Activated CD8-positive, alpha-beta memory T cell treated with anti-CD3 and anti-CD28 coated beads, Interleukin-2, amount 10 ng/mL, durations not matched to agents 7 days and 5 days (primary cell): ENCODE measurements around the gene GRIK5. TPM values are rescaled to one million over a fixed set of nuclear protein-coding genes. Genes with fewer than 3 reads are reported as not detected.
"Not testable (repeated sequence)": the region's sequence is repeated elsewhere in the genome, so short reads cannot be mapped to it uniquely, and the experiment has no call there.

Experiments
- ATAC-seq: fragments of 150-1000 bp; cut with Tn5 transposase; one replicate; pipeline ENCODE4 v1.10.0; 2021; ENCODE audit warnings: moderate library complexity
- CTCF ChIA-PET: fragments of 350-600 bp; sonication (Branson Sonifier 250); formaldehyde crosslinking; loops from one replicate; lab custom pipeline; 2021; ENCODE audit warnings: antibody characterized with exemption; lab: Charles Lee
- DNase-seq: peaks from one replicate; pipeline ENCODE4 v3.0.0-alpha.2; 2020
- H3K27ac Mint-ChIP-seq: one replicate; pipeline ENCODE4 v1.8.0; 2021; ENCODE audit warnings: mild to moderate bottlenecking, mixed read lengths
- H3K27me3 Mint-ChIP-seq: one replicate; pipeline ENCODE4 v1.8.0; 2021; ENCODE audit warnings: mixed read lengths
- H3K36me3 Mint-ChIP-seq: one replicate; pipeline ENCODE4 v1.8.0; 2021; ENCODE audit warnings: mild to moderate bottlenecking, mixed read lengths
- H3K4me1 Mint-ChIP-seq: one replicate; pipeline ENCODE4 v1.8.0; 2021; ENCODE audit warnings: mixed read lengths
- H3K4me3 Mint-ChIP-seq: one replicate; pipeline ENCODE4 v1.8.0; 2021; ENCODE audit warnings: mild to moderate bottlenecking, moderate library complexity, mixed read lengths
- H3K9me3 Mint-ChIP-seq: one replicate; pipeline ENCODE4 v1.8.0; 2022; ENCODE audit warnings: low read depth, mixed read lengths
- total RNA-seq, 2 experiments: library from RNA; stranded (reverse); gene quantifications; one replicate each; pipeline ENCODE4 v1.2.3, GENCODE V29; 2021

GRIK5 gene
- total RNA-seq, 2 experiments from 2014 or later, result 0.44 to 0.56 TPM

DNA sequence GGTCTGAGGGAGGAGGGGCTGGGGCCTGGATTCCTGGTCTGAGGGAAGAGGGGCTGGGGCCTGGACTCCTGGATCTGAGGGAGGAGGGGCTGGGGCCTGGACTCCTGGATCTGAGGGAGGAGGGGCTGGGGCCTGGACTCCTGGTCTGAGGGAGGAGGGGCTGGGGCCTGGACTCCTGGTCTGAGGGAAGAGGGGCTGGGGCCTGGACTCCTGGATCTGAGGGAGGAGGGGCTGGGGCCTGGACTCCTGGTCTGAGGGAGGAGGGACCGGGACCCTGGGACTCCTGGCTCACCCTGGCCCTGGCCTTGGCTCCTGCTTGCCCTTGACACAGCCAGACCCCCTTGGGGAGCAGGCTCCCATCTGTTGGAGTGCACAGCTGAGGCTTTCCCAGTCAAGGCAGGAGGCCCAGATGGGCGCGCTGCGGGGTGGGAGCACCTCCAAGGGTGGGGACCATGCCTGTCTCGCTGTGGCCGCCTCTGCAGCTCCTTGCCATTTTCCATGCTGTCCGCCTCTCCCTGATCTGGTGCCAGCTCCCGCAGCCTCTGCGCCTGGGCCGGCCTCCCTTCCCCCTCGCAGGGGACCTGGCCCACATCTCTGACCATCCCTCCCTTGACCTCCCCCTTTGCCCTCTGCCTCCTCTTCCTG, 78.0 kb downstream of the GRIK5 start:
- H3K9me3 Mint-ChIP-seq, H3K27ac Mint-ChIP-seq, DNase-seq, ATAC-seq, H3K4me3 Mint-ChIP-seq, H3K36me3 Mint-ChIP-seq: not testable (repeated sequence)
- CTCF ChIA-PET, result interaction anchor here (1.0 kb wide), 1 partner anchor 43 kb away, joined by 3 read pairs; no protein-coding TSS in a partner anchor
- Mint-ChIP-seq H3K27me3 (peaks cover 30% of the 10 kb centered on the region), H3K4me1 (peaks cover 12% of the 10 kb centered on the region)

DNA sequence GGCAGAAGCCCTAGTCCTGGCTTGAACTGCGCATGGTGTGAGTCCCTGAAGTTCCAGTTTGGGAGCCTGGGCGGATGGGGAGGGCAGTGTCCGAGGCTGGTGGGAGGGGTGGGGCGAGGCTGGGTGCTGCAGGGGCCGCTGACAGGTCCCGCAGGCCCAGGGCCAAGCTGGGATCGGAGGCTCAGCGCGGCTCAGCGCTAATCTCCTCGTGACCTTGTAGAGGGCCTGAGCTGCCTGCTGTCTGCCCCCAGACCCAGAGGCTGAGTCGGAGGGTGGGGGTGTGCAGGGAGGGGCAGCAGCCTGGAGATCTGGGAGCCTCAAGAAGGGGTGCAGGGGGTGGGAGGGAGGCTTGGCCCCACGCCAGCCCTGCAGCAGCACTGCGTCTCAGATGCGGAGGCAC, 79.0 kb downstream of the GRIK5 start:
- Mint-ChIP-seq H3K27me3 (peaks cover 21% of the 10 kb centered on the region), H3K9me3 (no peaks in the 10 kb centered on the region), H3K4me3 (no peak overlapping the region), H3K27ac (no peak overlapping the region), H3K4me1 (peaks cover 6% of the 10 kb centered on the region), H3K36me3 (no peaks in the 10 kb centered on the region)
- ATAC-seq (no peak), DNase-seq (no peak)
- CTCF ChIA-PET, result interaction anchor here (0.6 to 1.0 kb wide), 2 partner anchors 44 to 127 kb away, joined by 3 read pairs; no protein-coding TSS in a partner anchor

DNA sequence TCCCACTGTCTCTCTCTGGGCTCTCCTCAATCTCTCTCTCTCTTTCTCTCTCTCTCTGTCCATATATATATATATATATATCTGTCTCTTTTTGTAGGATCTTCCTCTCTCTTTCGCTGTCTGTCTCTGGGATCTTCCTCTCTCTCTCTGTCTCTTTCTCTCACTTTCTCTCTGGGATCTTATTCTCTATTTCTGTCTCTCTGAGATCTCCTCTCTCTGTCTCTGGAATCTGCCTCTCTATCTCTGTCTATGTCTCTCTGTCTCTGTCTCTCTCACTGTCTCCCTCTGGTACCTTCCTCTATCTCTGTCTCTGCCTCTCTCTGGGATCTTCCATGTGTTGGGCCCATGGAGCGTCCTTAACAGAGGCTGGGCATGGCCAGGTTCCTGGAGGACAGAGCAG, 79.4 kb downstream of the GRIK5 start:
- Mint-ChIP-seq H3K27me3 (peaks cover 18% of the 10 kb centered on the region), H3K9me3 (no peaks in the 10 kb centered on the region), H3K27ac (no peak overlapping the region), H3K4me3 (no peak overlapping the region), H3K4me1 (peaks cover 6% of the 10 kb centered on the region), H3K36me3 (no peaks in the 10 kb centered on the region)
- CTCF ChIA-PET, result no interaction called here
- DNase-seq (no peak), ATAC-seq (no peak)

DNA sequence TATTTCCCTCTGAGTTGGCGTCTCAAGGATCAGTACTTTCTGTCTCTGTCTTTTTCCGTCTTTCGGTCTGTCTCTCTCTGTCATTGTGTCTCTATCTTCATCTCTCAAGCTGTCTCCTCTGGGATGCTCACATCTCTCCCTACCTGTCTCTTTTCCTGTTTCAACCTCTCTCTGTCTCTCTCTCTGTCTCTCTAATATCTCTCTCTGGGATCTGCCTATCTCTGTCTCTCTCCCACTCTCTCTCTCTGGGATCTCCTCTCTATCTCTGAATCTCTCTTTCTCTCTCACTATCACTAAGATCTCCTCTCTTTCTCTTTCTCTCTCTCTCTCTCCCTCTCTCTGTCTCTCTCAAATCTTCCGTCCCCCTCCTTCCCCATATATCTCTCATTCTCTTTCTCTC, 80.0 kb downstream of the GRIK5 start:
- Mint-ChIP-seq H3K4me1 (peaks cover 5% of the 10 kb centered on the region), H3K27ac (no peak overlapping the region), H3K36me3 (no peaks in the 10 kb centered on the region), H3K27me3 (peaks cover 12% of the 10 kb centered on the region), H3K4me3 (no peak overlapping the region), H3K9me3 (no peaks in the 10 kb centered on the region)
- CTCF ChIA-PET, result no interaction called here
- no peak for ATAC-seq
- no peak for DNase-seq

DNA sequence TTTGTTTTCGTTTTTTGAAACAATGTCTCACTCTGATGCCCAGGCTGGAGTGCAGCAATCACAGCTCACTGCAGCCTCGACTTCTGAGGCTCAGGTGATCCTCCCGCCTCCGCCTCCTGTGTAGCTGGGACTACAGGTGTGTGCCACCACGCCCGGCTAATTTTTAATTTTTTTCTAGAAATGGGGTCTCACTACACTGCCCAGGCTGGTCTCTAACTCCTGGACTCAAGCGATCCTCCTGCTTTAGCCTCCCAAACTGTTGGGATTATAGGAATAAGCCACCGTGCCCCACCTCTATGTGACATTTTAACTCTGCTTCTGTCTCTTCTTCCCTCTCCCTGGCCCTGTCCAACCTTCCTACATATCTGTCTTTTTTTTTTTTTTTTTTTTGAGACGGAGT, 81.1 kb downstream of the GRIK5 start:
- CTCF ChIA-PET, result interaction anchor here (0.6 to 0.8 kb wide), 2 partner anchors 10 to 928 kb away, joined by 3 to 5 read pairs; no protein-coding TSS in a partner anchor
- DNase-seq (no peak), ATAC-seq (no peak)
- no peaks in the 10 kb centered on the region for H3K9me3 Mint-ChIP-seq
- no peak overlapping the region for H3K27ac Mint-ChIP-seq
- no peak overlapping the region for H3K4me3 Mint-ChIP-seq
- H3K27me3 Mint-ChIP-seq, result peaks cover 7% of the 10 kb centered on the region
- no peaks in the 10 kb centered on the region for H3K36me3 Mint-ChIP-seq
- peaks cover 4% of the 10 kb centered on the region for H3K4me1 Mint-ChIP-seq

DNA sequence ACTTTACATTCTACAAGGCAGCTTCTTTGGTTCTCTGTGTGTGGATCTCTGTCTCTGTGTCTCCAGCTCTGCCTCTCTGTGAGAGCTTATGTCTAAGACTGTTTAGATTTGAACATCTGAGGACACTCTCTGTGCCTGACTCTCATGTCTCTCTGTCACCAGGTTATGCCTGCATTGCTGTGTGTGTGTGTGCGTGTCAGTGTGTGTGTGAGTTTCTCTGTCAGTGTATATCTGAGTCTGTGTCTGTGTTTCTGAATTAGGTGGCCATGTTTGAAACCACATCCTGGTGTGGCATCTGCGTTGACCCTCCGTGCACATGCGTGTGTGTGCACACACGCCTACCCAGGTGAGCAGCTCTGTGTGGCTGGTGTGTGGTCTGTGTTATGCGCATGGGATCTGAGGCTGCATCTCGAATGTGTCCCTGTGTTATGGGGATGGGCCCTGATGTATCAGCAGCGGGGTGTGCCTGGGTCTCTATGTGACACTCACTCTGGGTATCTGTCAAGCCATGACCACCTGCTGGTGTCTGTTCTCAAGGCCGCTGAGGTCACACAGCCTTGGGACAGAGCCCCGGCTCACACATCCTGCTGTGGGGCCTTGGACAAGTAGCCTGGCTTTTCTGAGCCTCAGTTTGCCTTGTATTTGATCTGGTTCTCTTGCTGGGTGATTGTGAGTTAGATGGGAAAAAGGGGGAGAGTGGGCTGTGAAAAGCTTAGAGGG, 82.7 kb downstream of the GRIK5 start:
- Mint-ChIP-seq H3K36me3 (no peaks in the 10 kb centered on the region), H3K4me1 (no peaks in the 10 kb centered on the region), H3K27me3 (no peaks in the 10 kb centered on the region), H3K9me3 (no peaks in the 10 kb centered on the region), H3K27ac (no peak overlapping the region), H3K4me3 (no peak overlapping the region)
- DNase-seq (no peak), ATAC-seq (no peak)
- CTCF ChIA-PET, result no interaction called here

DNA sequence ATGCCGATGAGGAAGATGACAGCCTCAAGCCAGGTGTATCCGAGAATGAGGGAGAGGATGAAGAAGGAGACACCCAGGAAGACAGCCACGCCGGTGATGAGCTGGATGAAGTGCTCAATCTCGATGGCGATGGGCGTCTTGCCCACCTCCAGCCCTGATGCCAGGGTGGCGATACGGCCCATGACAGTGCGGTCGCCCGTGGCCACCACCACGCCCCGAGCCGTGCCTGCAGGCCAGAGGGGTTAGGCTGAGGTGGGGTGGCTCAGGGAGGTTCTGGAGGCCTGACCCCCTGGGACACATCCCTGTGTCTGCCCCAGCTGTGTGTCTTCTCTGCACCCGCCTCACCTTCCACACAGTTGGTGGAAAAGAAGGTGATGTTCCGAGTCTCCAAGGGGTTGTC, 85.0 kb downstream of the GRIK5 start:
- Mint-ChIP-seq H3K27me3 (no peaks in the 10 kb centered on the region), H3K27ac (no peak overlapping the region), H3K4me3 (no peak overlapping the region), H3K36me3 (no peaks in the 10 kb centered on the region), H3K4me1 (no peaks in the 10 kb centered on the region), H3K9me3 (no peaks in the 10 kb centered on the region)
- DNase-seq (no peak), ATAC-seq (no peak)
- CTCF ChIA-PET, result no interaction called here

DNA sequence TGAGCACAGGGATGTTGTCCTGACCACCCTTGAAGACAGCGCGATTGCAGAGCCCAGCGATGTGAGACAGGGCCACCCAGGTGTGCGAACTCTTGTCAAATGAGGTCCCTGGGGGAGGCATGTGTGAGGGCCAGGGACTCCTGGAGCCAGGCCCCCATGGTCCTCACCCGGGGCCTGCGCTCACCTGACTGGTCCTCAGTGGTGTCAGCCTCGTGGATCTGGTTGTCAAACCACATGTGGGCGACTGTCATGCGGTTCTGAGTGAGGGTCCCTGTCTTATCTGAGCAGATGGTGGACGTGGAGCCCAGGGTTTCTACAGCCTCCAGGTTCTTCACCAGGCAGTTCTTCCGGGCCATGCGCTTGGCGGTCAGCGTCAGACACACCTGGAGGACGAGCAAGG, 88.3 kb downstream of the GRIK5 start:
- H3K9me3 Mint-ChIP-seq, result no peaks in the 10 kb centered on the region
- CTCF ChIA-PET, result no interaction called here
- no peaks in the 10 kb centered on the region for H3K4me1 Mint-ChIP-seq
- H3K36me3 Mint-ChIP-seq, result no peaks in the 10 kb centered on the region
- H3K4me3 Mint-ChIP-seq, result no peak overlapping the region
- DNase-seq (no peak), ATAC-seq (no peak)
- no peak overlapping the region for H3K27ac Mint-ChIP-seq
- H3K27me3 Mint-ChIP-seq, result no peaks in the 10 kb centered on the region

DNA sequence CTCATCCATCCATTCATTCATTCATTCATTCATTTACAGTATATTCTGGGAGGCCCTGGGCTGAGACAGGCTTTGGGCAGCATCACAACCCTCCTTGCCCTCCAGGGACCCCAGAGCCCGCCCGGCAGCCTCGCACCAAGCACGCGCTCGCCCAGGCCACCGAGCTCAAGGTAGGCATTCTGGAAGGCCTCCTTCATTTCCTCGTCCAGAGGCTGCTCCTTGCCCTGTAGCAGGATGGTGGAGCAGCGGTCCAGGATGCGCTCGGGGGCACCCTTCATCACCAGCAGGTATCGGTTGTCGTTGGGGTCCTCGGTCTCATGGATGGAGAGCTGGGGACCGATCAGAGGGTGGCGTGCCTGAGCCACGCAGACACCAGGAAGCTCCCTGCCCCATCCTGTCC, 91.5 kb downstream of the GRIK5 start:
- Mint-ChIP-seq H3K9me3 (no peaks in the 10 kb centered on the region), H3K27me3 (no peaks in the 10 kb centered on the region), H3K36me3 (no peaks in the 10 kb centered on the region), H3K4me3 (no peak overlapping the region), H3K27ac (no peak overlapping the region), H3K4me1 (no peaks in the 10 kb centered on the region)
- CTCF ChIA-PET, result interaction anchor here (0.8 to 1.3 kb wide), 2 partner anchors 11 to 56 kb away, joined by 3 to 5 read pairs; no protein-coding TSS in a partner anchor
- ATAC-seq (no peak), DNase-seq (no peak)

DNA sequence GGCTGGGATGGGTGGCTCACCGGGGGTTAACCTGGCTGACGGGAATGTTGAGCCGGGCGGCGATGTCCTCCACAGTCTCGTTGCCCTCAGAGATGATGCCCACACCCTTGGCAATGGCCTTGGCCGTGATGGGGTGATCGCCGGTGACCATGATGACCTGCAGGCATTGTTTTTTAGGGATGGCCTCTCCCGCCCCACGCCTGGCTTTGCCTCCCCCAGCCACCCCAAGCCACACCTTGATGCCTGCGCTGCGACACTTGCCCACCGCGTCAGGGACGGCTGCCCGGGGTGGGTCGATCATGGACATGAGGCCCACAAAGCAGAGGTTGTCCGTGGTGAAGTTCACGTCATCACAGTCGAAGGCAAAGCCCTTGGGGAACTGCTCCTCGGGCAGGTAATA, 92.1 kb downstream of the GRIK5 start:
- CTCF ChIA-PET, result no interaction called here

DNA sequence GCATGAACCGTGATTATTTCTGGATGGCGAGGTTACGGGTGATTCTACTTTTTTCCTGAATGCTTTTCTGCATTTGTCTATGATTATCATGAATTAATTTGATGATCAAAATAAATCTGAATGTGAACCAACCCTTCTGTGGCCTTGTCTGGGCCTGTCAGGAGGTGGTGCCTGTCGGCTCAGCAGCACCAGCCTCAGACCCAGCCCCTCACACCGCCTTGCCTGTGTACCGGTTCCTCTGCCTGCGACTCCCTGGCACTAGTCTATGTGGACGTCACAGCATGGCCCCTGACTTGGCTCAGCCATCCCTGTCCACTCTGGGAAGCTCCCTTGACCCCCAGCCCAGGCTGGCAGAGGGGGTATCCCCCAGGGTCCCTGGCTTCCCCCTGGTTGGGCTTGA, 95.4 kb downstream of the GRIK5 start:
- Mint-ChIP-seq H3K9me3 (no peaks in the 10 kb centered on the region), H3K27ac (no peak overlapping the region), H3K36me3 (no peaks in the 10 kb centered on the region), H3K27me3 (no peaks in the 10 kb centered on the region), H3K4me1 (no peaks in the 10 kb centered on the region), H3K4me3 (no peak overlapping the region)
- DNase-seq, result no peak
- CTCF ChIA-PET, result interaction anchor here (0.7 kb wide), 1 partner anchor 150 kb away, joined by 3 read pairs; no protein-coding TSS in a partner anchor
- ATAC-seq, result no peak

More for the DNA sequence above, 92.1 kb downstream of the GRIK5 start:
- Mint-ChIP-seq H3K36me3 (no peaks in the 10 kb centered on the region), H3K4me3 (no peak overlapping the region), H3K4me1 (no peaks in the 10 kb centered on the region), H3K9me3 (no peaks in the 10 kb centered on the region), H3K27me3 (no peaks in the 10 kb centered on the region), H3K27ac (no peak overlapping the region)
- ATAC-seq (no peak), DNase-seq (no peak)

DNA sequence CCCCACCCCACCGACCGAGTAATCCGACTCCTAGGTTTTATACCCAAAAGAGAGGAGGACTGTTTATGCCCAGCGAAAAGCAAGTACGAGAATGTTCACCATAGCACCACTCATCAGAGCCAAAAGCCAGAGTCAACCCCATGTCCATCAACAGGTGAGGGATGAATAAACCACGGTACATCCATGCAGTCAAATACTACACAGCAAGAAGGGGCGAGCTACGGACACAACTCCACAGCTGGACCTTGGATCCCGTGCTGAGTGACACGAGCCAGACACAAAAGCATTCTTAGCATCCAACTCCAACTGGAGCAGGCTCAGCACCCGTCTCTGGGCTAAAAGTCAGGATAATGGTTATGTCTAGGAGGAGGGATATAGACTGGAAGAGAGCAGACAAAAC, 98.6 kb downstream of the GRIK5 start:
- CTCF ChIA-PET, result no interaction called here
- Mint-ChIP-seq H3K4me1 (no peaks in the 10 kb centered on the region), H3K36me3 (no peaks in the 10 kb centered on the region), H3K9me3 (no peaks in the 10 kb centered on the region), H3K4me3 (no peak overlapping the region), H3K27ac (no peak overlapping the region), H3K27me3 (no peaks in the 10 kb centered on the region)
- ATAC-seq (no peak), DNase-seq (no peak)

DNA sequence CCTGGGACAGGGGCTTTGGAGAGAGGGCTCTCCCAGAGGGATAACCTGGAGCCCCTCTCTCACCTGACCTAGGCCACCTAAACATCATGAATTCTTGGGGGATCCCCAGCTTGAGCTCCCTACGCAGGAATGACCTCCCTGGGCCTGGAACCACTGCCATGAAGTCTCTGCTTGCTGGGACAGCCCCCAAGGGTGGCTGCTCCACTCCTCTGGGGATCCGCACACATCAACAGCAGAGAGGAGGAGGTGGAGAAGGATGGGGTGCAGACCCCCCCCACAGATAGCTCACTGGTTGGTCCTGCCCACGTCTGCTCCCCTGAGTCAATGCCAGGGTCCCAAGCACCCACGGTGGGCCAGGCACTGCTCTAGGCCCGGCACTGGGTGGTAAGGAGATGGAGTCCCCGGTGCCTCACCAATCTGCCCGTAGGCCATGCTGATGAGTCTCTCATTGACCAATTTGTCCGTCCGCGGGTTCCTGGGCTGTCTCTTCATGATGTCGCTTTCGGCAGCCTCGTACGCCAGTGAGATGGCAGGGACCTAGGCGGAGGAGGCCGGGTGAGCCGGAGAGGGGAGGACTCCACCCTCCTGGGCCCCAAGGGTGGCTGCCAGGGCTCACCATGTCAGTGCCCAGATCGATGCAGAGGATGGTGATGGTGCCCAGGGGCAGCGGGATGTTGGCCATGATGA, 100.1 kb downstream of the GRIK5 start:
- H3K36me3 Mint-ChIP-seq, result no peaks in the 10 kb centered on the region

More for the DNA sequence above, 100.1 kb downstream of the GRIK5 start:
- Mint-ChIP-seq H3K27me3 (no peaks in the 10 kb centered on the region), H3K27ac (no peak overlapping the region), H3K4me1 (no peaks in the 10 kb centered on the region), H3K4me3 (no peak overlapping the region), H3K9me3 (no peaks in the 10 kb centered on the region)
- ATAC-seq (no peak), DNase-seq (no peak)
- CTCF ChIA-PET, result no interaction called here
